ENCODE measurements around the gene SLC25A53.
"Not testable (repeated sequence)": the region's sequence is repeated elsewhere in the genome, so short reads cannot be mapped to it uniquely, and the experiment has no call there.

The SLC25A53 gene

GRCh38 chrX:104085919-104086318 lies 70.9 kb downstream of the SLC25A53 start:
- TF ChIP-seq FOXP2 (optimal IDR thresholded peaks at IDR 0.05; ENCODE audit: borderline replicate concordance, extremely low read depth, extremely low read length, insufficient read depth) (no peak), POLR2AphosphoS5 (IDR thresholded peaks at IDR 0.05; ENCODE audit: low read depth, low read length) (no peak), TAF1 (IDR thresholded peaks at IDR 0.05; ENCODE audit: borderline replicate concordance, insufficient read depth, low read length) (no peak), SIN3A (IDR thresholded peaks at IDR 0.05; ENCODE audit: borderline replicate concordance, insufficient read depth, low read length) (no peak)
- TF ChIP-seq, protein P1, sequence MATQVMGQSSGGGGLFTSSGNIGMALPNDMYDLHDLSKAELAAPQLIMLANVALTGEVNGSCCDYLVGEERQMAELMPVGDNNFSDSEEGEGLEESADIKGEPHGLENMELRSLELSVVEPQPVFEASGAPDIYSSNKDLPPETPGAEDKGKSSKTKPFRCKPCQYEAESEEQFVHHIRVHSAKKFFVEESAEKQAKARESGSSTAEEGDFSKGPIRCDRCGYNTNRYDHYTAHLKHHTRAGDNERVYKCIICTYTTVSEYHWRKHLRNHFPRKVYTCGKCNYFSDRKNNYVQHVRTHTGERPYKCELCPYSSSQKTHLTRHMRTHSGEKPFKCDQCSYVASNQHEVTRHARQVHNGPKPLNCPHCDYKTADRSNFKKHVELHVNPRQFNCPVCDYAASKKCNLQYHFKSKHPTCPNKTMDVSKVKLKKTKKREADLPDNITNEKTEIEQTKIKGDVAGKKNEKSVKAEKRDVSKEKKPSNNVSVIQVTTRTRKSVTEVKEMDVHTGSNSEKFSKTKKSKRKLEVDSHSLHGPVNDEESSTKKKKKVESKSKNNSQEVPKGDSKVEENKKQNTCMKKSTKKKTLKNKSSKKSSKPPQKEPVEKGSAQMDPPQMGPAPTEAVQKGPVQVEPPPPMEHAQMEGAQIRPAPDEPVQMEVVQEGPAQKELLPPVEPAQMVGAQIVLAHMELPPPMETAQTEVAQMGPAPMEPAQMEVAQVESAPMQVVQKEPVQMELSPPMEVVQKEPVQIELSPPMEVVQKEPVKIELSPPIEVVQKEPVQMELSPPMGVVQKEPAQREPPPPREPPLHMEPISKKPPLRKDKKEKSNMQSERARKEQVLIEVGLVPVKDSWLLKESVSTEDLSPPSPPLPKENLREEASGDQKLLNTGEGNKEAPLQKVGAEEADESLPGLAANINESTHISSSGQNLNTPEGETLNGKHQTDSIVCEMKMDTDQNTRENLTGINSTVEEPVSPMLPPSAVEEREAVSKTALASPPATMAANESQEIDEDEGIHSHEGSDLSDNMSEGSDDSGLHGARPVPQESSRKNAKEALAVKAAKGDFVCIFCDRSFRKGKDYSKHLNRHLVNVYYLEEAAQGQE (IDR thresholded peaks at IDR 0.05; ENCODE audit: insufficient read depth in 1 of 2, low read depth in 2 of 2, low read length in 2 of 2) = no peak

- TF ChIP-seq SIN3A (IDR thresholded peaks at IDR 0.05; ENCODE audit: borderline replicate concordance, insufficient read depth, low read length) (no peak), TAF1 (IDR thresholded peaks at IDR 0.05; ENCODE audit: borderline replicate concordance, insufficient read depth, low read length) (no peak), FOXP2 (optimal IDR thresholded peaks at IDR 0.05; ENCODE audit: borderline replicate concordance, extremely low read depth, extremely low read length, insufficient read depth) (no peak)
Measured at GRCh38 chrX:104085477-104085876, 71.3 kb downstream of the SLC25A53 start.

GRCh38 chrX:104084534-104085277 lies 72.1 kb downstream of the SLC25A53 start:
- TF ChIP-seq POLR2AphosphoS5 (IDR thresholded peaks at IDR 0.05; ENCODE audit: low read depth, low read length) (no peak), FOXP2 (optimal IDR thresholded peaks at IDR 0.05; ENCODE audit: borderline replicate concordance, extremely low read depth, extremely low read length, insufficient read depth) (no peak), TAF1 (IDR thresholded peaks at IDR 0.05; ENCODE audit: borderline replicate concordance, insufficient read depth, low read length) (no peak), SIN3A (IDR thresholded peaks at IDR 0.05; ENCODE audit: borderline replicate concordance, insufficient read depth, low read length) (no peak)
- TF ChIP-seq, protein P1 (IDR thresholded peaks at IDR 0.05; ENCODE audit: insufficient read depth in 1 of 2, low read depth in 2 of 2, low read length in 2 of 2) = no peak

GRCh38 chrX:104084063-104084462 lies 72.7 kb downstream of the SLC25A53 start:
- TF ChIP-seq, protein P1 (IDR thresholded peaks at IDR 0.05; ENCODE audit: insufficient read depth in 1 of 2, low read depth in 2 of 2, low read length in 2 of 2) = no peak
- no peak for TF ChIP-seq TAF1 (IDR thresholded peaks at IDR 0.05; ENCODE audit: borderline replicate concordance, insufficient read depth, low read length)
- TF ChIP-seq SIN3A (IDR thresholded peaks at IDR 0.05; ENCODE audit: borderline replicate concordance, insufficient read depth, low read length) = no peak
- TF ChIP-seq POLR2AphosphoS5 (IDR thresholded peaks at IDR 0.05; ENCODE audit: low read depth, low read length) = no peak
- TF ChIP-seq FOXP2 (optimal IDR thresholded peaks at IDR 0.05; ENCODE audit: borderline replicate concordance, extremely low read depth, extremely low read length, insufficient read depth) = no peak

DNA sequence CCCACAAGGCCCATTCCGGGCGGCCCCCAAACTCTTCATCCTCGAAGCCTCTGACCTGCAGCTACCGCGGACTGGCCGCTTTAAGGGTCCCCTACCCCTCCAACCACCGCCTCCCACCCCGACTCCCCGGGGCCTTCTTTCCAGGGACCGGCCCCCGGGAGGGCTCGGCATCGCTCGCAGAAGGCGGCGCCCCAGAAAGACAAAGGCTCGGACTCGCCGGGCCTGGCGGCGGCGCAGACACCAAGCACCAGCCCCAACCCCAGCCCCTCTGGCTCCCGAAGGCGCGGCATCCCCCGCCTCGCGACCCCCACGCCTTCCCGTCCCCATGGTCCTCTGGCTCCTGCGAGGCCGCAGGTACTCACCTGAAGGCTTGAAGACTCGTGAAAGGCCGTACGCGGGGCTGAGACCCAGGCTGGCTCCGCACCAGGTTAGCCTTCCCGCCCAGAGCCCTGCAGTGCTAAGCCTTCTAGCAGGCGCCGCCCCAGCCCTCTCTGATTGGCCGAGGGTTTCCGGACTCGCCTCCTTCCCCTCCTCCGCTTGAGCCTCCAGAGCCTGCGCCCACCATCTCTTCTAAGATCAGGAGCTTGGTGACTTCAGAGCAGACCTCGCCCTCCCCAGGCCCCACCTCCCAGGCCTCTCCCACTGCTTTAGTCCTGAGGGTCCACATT lies 80.9 kb downstream of the SLC25A53 start, which contains the start of gene TMSB15C:
Gene TMSB15C, minus strand, starts transcription at position 459 of the 668 bp plus-strand sequence.
- not testable (repeated sequence) for TF ChIP-seq POLR2AphosphoS5 (IDR thresholded peaks at IDR 0.05; ENCODE audit: low read depth, low read length); SIN3A (IDR thresholded peaks at IDR 0.05; ENCODE audit: borderline replicate concordance, insufficient read depth, low read length); TAF1 (IDR thresholded peaks at IDR 0.05; ENCODE audit: borderline replicate concordance, insufficient read depth, low read length)

Measured in PFSK-1 (cell line).